Ectodermal cell (in vitro differentiated cells): ENCODE data around the gene OR5L2. TPM values are rescaled to one million over a fixed set of nuclear protein-coding genes. Genes with fewer than 3 reads are reported as not detected.

Experiments used
- H3K27ac ChIP-seq: 2 replicates; pipeline ENCODE4 v1.7.0; 2013; ENCODE audit warnings: mild to moderate bottlenecking, low read depth, low read length; ENCODE audit not compliant: insufficient read depth, poor library complexity, severe bottlenecking
- H3K27me3 ChIP-seq: 2 replicates; pipeline ENCODE4 v1.7.0; 2013; ENCODE audit warnings: mild to moderate bottlenecking, low read length; ENCODE audit not compliant: insufficient read depth, control insufficient read depth, poor library complexity, severe bottlenecking
- H3K36me3 ChIP-seq: one replicate; pipeline ENCODE4 v1.7.0; 2013; ENCODE audit warnings: low read length; ENCODE audit not compliant: control insufficient read depth, insufficient read depth
- H3K4me1 ChIP-seq: one replicate; pipeline ENCODE4 v1.7.0; 2013; ENCODE audit warnings: low read length; ENCODE audit not compliant: control insufficient read depth, insufficient read depth
- H3K4me3 ChIP-seq: 2 replicates; pipeline ENCODE4 v1.7.0; 2013; ENCODE audit warnings: low read depth, low read length, control low read depth; ENCODE audit not compliant: insufficient read depth
- H3K9me3 ChIP-seq: 2 replicates; pipeline ENCODE4 v1.7.0; 2013; ENCODE audit warnings: mild to moderate bottlenecking, low read length, moderate library complexity; ENCODE audit not compliant: control insufficient read depth
- WGBS, 2 experiments: methylation state at CpG; one replicate each; pipeline ENCODE4 v1.1.7; 2013; ENCODE audit warnings: missing lambda C conversion rate in 2 of 2; 5-methylcytosine and 5-hydroxymethylcytosine counted together
- polyA plus RNA-seq, 4 experiments: library from polyadenylated mRNA; stranded (reverse); fragments of 50-300 nt; gene quantifications; one replicate each; pipeline ENCODE4 v1.2.3, GENCODE V29; 2013

The OR5L2 gene
- not detected for polyA plus RNA-seq (2013, experiment 1 of 4)
- polyA plus RNA-seq (2013, experiment 2 of 4) = not detected
- not detected for polyA plus RNA-seq (2013, experiment 3 of 4)
- not detected for polyA plus RNA-seq (2013, experiment 4 of 4)

GRCh38 chr11:55826919-55827318 is at the start of gene OR5L2:
OR5L2 (plus strand) TSS chr11:55827219; CDS start chr11:55827219, 0 bp downstream.
- Histone ChIP-seq H3K4me1 (no peaks in the 10 kb centered on the region), H3K27me3 (no peaks in the 10 kb centered on the region), H3K9me3 (peaks cover 10% of the 10 kb centered on the region), H3K36me3 (no peaks in the 10 kb centered on the region), H3K4me3 (no peak within 1 kb of the TSS), H3K27ac (no peak within 1 kb of the TSS)

DNA sequence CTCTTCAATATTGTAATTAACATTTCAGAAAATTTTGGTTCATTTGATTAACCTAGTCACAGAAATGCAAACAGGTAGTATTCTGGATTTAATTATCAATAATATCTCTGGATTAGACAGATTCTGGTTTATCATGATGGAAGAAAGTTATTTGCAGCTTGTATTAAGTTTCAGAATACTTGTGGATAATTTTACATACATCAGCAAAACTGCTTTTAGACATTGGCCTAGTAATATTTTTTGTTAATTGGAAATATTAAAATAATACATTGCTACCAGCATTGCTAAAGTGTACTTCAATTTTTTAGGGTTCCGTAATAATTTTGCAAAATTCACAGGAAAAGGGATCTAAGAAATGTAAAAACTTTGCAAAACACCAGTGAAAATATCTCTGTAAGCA is 35.4 kb upstream of the OR5L2 start:
- no peak overlapping the region for H3K4me3 ChIP-seq
- no peaks in the 10 kb centered on the region for H3K36me3 ChIP-seq
- 100% methylated on average over 1 of the region's 1 CpG for WGBS, 2 experiments
- H3K27me3 ChIP-seq = no peaks in the 10 kb centered on the region
- H3K4me1 ChIP-seq = no peaks in the 10 kb centered on the region
- H3K27ac ChIP-seq = no peak overlapping the region
- peaks cover 15% of the 10 kb centered on the region for H3K9me3 ChIP-seq

GRCh38 chr11:55793321-55793720 is 33.7 kb upstream of the OR5L2 start:
- Histone ChIP-seq H3K27me3 (no peaks in the 10 kb centered on the region), H3K36me3 (no peaks in the 10 kb centered on the region), H3K4me1 (no peaks in the 10 kb centered on the region), H3K27ac (no peak overlapping the region), H3K4me3 (no peak overlapping the region), H3K9me3 (peaks cover 20% of the 10 kb centered on the region)
- 73 to 81% methylated on average over 2 of the region's 2 CpGs for WGBS, 2 experiments

DNA sequence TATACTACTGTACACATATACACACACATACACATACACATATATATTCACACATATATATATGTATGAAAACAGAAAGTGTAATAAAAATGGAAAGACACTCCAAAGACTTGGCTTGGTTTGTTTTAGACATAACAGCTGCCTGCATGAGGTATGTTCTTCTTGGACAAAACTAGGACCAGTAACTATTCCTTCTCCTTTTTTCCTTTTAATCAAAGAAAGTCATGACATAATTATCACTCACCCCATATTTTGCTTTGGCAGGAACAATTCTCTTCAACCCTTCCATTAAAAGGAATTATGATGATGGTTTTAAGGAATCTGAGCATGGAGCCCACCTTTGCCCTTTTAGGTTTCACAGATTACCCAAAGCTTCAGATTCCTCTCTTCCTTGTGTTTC is 31.8 kb upstream of the OR5L2 start, which contains the start of gene OR5D14:
Gene OR5D14, plus strand, starts transcription at position 301 of the 400 bp plus-strand sequence. Its CDS starts 0 bp downstream, at position 301.
- peaks cover 29% of the 10 kb centered on the region for H3K9me3 ChIP-seq
- no peaks in the 10 kb centered on the region for H3K36me3 ChIP-seq
- H3K27me3 ChIP-seq = no peaks in the 10 kb centered on the region
- no peak within 1 kb of the TSS for H3K27ac ChIP-seq
- no peaks in the 10 kb centered on the region for H3K4me1 ChIP-seq
- no peak within 1 kb of the TSS for H3K4me3 ChIP-seq

- no peak overlapping the region for H3K4me3 ChIP-seq
- peaks cover 8% of the 10 kb centered on the region for H3K9me3 ChIP-seq
- H3K36me3 ChIP-seq = no peaks in the 10 kb centered on the region
- no peaks in the 10 kb centered on the region for H3K4me1 ChIP-seq
- H3K27me3 ChIP-seq = no peaks in the 10 kb centered on the region
- no peak overlapping the region for H3K27ac ChIP-seq
- WGBS, 2 experiments = 89 to 92% methylated on average over 1 of the region's 1 CpG
These were observed 20.8 kb upstream of the OR5L2 start for GRCh38 chr11:55806248-55806647.

DNA sequence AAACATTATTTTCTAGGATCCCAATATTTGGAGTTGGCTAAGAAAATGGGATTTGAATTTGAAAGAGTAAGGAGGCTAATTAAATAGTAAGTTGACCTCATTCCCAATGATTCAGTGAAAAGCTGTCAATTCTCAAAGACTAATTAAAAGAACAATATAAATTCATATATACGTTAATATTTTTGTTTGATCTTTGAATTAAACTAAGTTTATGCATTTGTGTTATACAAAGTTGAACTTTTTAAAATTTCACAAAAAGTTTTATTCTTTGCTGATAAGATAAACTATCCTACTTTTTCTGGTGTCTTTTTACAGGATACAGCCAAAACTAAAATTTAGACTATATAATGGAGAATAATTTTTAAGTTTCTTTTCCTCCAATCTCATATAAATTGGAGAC is 16.0 kb upstream of the OR5L2 start, which contains the start of gene OR5L1:
Gene OR5L1, plus strand, starts transcription at position 301 of the 400 bp plus-strand sequence. CDS start 100 bp downstream, outside the sequence.
- Histone ChIP-seq H3K4me3 (no peak within 1 kb of the TSS), H3K9me3 (peaks cover 8% of the 10 kb centered on the region), H3K27me3 (no peaks in the 10 kb centered on the region), H3K36me3 (no peaks in the 10 kb centered on the region), H3K27ac (no peak within 1 kb of the TSS), H3K4me1 (no peaks in the 10 kb centered on the region)
- no CpG with 5 or more reads among the region's 1 CpG for WGBS, 2 experiments

DNA sequence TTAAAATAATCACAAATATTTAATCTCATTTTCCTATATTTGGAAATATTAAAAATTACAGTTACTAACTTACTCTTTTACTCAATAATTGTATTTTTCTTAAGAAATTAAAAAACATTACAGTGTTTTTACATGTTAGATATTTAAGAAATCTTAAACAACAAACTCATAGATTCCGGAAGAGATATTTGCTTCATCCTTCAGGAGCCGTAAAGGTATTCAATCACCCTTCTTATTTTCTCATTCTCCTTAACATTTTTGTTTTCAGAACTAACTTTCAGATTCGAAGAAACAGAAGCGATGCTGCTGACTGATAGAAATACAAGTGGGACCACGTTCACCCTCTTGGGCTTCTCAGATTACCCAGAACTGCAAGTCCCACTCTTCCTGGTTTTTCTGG is 7.7 kb upstream of the OR5L2 start, which contains the start of gene OR5D18:
Gene OR5D18, plus strand, starts transcription at position 301 of the 400 bp plus-strand sequence. Its CDS starts 0 bp downstream, at position 301.
- Histone ChIP-seq H3K9me3 (peaks cover 6% of the 10 kb centered on the region), H3K36me3 (no peaks in the 10 kb centered on the region), H3K4me1 (no peaks in the 10 kb centered on the region), H3K4me3 (no peak within 1 kb of the TSS), H3K27me3 (no peaks in the 10 kb centered on the region), H3K27ac (no peak within 1 kb of the TSS)
- whole genome bisulfite sequencing, 2 experiments = 82 to 84% methylated on average over 5 of the region's 5 CpGs

DNA sequence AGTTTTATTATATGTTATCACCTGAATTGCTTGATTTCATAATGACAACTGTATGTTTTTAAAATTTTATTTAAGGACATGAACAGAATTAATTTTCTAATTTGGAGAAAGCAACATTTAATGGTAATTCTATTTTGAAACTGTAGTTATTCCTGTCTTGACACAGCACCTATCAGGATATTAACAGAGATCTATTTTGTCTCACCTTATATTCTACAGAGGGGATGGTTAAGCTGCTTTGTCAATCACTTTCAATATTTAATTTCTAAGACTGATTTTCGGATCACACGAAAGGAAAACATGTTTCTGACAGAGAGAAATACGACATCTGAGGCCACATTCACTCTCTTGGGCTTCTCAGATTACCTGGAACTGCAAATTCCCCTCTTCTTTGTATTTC is 11.4 kb downstream of the OR5L2 start, which contains the start of gene OR5D16:
Gene OR5D16, plus strand, starts transcription at position 301 of the 400 bp plus-strand sequence. Its CDS starts 0 bp downstream, at position 301.
- no peaks in the 10 kb centered on the region for H3K36me3 ChIP-seq
- H3K9me3 ChIP-seq = peaks cover 6% of the 10 kb centered on the region

DNA sequence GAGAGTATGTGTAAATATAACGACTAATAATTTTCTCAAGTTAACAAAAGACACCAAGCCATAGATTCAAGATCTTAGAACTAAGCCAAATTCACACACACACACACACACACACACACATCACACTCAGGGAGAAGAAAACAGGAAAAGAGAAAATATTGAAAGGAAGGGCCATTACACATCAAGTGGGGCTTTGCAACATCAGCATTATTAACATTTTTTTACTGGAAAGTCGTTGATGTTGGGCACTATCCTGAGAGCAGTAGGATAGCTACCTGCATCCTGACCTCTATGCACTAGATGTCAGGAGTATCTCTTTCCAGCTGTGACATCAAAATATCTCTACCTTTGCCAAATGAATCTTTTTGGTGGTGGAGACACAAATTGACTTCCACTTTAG is 20.4 kb downstream of the OR5L2 start:
- 10 to 43% methylated on average over 1 of the region's 2 CpGs for WGBS, 2 experiments

More for the DNA sequence above, 11.4 kb downstream of the OR5L2 start, which contains the start of gene OR5D16:
- H3K4me1 ChIP-seq = no peaks in the 10 kb centered on the region
- no peak within 1 kb of the TSS for H3K4me3 ChIP-seq
- H3K27me3 ChIP-seq = no peaks in the 10 kb centered on the region
- 32 to 39% methylated on average over 3 of the region's 3 CpGs for WGBS, 2 experiments
- H3K27ac ChIP-seq = no peak within 1 kb of the TSS

DNA sequence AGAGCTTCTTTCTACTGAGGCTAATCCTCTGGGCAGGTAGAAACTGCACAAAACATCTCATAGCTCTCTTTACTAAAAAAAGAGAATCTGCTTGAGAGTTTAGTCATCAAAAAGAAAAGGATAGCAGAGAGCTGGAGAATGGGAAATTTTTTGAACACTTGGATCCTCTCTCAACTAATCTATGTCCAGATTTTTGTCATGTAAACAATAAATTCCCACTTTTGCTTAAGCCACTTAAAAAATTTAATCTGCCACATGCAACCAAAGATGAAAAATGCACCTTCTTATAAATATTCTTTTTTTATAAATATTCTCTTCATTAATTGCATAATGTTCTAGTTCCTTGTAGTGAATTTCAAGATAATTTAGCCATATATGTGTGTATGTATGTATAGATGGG is 22.0 kb downstream of the OR5L2 start:
- Histone ChIP-seq H3K4me1 (no peaks in the 10 kb centered on the region), H3K36me3 (no peaks in the 10 kb centered on the region), H3K9me3 (peaks cover 10% of the 10 kb centered on the region), H3K27me3 (no peaks in the 10 kb centered on the region), H3K4me3 (no peak overlapping the region), H3K27ac (no peak overlapping the region)

More for the DNA sequence above, 20.4 kb downstream of the OR5L2 start:
- Histone ChIP-seq H3K9me3 (peaks cover 10% of the 10 kb centered on the region), H3K36me3 (no peaks in the 10 kb centered on the region), H3K27ac (no peak overlapping the region), H3K27me3 (no peaks in the 10 kb centered on the region), H3K4me1 (no peaks in the 10 kb centered on the region), H3K4me3 (no peak overlapping the region)
